Ishikawa (cell line): ENCODE measurements around the gene PTCH2.
A peak's percentile ranks its signal among the peaks of the same experiment; 100 is the strongest.

Experiments used
- CEBPB ChIP-seq: IDR thresholded peaks from 2 replicates; pipeline ENCODE4 v1.6.1; 2012
- EGR1 ChIP-seq: IDR thresholded peaks from 2 replicates; pipeline ENCODE4 v1.6.1; 2012
- EP300 ChIP-seq: IDR thresholded peaks from 2 replicates; pipeline ENCODE4 v1.6.1; 2012; ENCODE audit warnings: borderline replicate concordance
- FOXM1 ChIP-seq: IDR thresholded peaks from 2 replicates; pipeline ENCODE4 v1.6.1; 2012; ENCODE audit warnings: low read depth, borderline replicate concordance
- NFIC ChIP-seq: IDR thresholded peaks from 2 replicates; pipeline ENCODE4 v1.6.1; 2012
- TAF1 ChIP-seq: IDR thresholded peaks from 2 replicates; pipeline ENCODE4 v1.6.1; 2012; ENCODE audit warnings: low read depth, mild to moderate bottlenecking
- TCF12 ChIP-seq: IDR thresholded peaks from 2 replicates; pipeline ENCODE4 v1.6.1; 2012; ENCODE audit warnings: low read depth
- TEAD4 ChIP-seq: IDR thresholded peaks from 2 replicates; pipeline ENCODE4 v1.6.1; 2012
- YY1 ChIP-seq: IDR thresholded peaks from 2 replicates; pipeline ENCODE4 v1.6.1; 2012; ENCODE audit warnings: low read depth
- TF ChIP-seq, protein P1 (sequence below): IDR thresholded peaks from 2 replicates; pipeline ENCODE4 v1.6.1; 2012

DNA sequence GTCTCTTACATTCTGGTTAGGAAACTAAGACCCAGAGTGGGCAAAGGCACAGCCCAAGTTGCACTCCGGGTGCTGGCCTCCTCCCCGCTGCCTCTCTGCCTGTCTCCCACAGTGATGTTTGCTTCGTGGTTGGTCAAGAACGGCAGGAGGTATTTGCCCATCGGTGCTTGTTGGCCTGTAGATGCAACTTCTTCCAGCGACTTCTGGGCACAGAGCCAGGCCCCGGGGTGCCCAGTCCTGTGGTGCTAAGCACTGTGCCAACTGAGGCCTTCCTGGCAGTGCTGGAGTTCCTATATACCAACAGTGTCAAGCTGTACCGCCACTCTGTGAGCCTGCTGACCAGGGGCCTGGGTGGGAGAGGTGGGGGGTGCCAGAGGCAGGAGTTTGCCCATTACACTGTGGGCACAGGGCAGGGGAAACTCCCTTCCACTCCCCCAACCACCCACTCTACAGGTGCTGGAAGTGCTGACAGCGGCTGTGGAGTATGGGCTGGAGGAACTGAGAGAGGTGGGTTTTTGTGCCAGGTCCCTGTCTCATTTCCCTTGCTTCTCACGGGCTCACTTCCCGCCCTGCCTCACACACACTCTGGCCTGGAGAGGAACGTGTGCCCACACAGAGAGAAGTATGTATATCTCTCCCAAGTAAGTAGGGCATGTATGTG lies 32.8 kb downstream of the PTCH2 start:
- no peak; the same call in 1 of the 2 replicates for TF ChIP-seq EP300
- no peak for TF ChIP-seq EGR1
- TF ChIP-seq, protein P1, sequence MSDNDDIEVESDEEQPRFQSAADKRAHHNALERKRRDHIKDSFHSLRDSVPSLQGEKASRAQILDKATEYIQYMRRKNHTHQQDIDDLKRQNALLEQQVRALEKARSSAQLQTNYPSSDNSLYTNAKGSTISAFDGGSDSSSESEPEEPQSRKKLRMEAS: no peak
- TF ChIP-seq YY1: no peak
- TF ChIP-seq NFIC: peak; percentile 99
- no peak for TF ChIP-seq FOXM1
- peak; percentile 73 for TF ChIP-seq TEAD4
- TF ChIP-seq TAF1: no peak
- peak; percentile 80 for TF ChIP-seq TCF12
- TF ChIP-seq CEBPB: peak; percentile 54; the same call in 1 of the 2 replicates
